Activated CD4-positive, alpha-beta T cell treated with anti-CD3 and anti-CD28 coated beads, Interleukin-2, amount 10 ng/mL, durations not matched to agents 24 days and 14 days (primary cell): ENCODE measurements around the gene C8B. TPM values are rescaled to one million over a fixed set of nuclear protein-coding genes. Genes with fewer than 3 reads are reported as not detected.

ENCODE experiments used
- DNase-seq: peaks from one replicate; pipeline ENCODE4 v3.0.0; 2022
- H3K27ac Mint-ChIP-seq: one replicate; pipeline ENCODE4 v1.8.0; 2022; ENCODE audit warnings: mild to moderate bottlenecking, mixed read lengths
- H3K27me3 Mint-ChIP-seq: one replicate; pipeline ENCODE4 v1.8.0; 2022; ENCODE audit warnings: mixed read lengths
- H3K36me3 Mint-ChIP-seq: one replicate; pipeline ENCODE4 v1.8.0; 2022; ENCODE audit warnings: low read depth, mild to moderate bottlenecking, mixed read lengths
- H3K4me1 Mint-ChIP-seq: one replicate; pipeline ENCODE4 v1.8.0; 2021; ENCODE audit warnings: mixed read lengths
- H3K4me3 Mint-ChIP-seq: one replicate; pipeline ENCODE4 v1.8.0; 2022; ENCODE audit warnings: mild to moderate bottlenecking, moderate library complexity, mixed read lengths
- H3K9me3 Mint-ChIP-seq: one replicate; pipeline ENCODE4 v1.8.0; 2021; ENCODE audit warnings: mixed read lengths
- intact Hi-C: fragments of 100-400 bp; cut with micrococcal nuclease; formaldehyde crosslinking; loops from one replicate; pipeline ENCODE4 v1.15.1; 2023
- total RNA-seq: library from RNA; stranded (reverse); gene quantifications from 2 replicates; pipeline ENCODE4 v1.2.3, GENCODE V29; 2022

Gene C8B
- total RNA-seq, 1 donor from 2014 or later = not detected

- Mint-ChIP-seq H3K27me3 (no peaks in the 10 kb centered on the region), H3K36me3 (no peaks in the 10 kb centered on the region), H3K27ac (no peak overlapping the region), H3K4me3 (no peak overlapping the region), H3K4me1 (no peaks in the 10 kb centered on the region), H3K9me3 (no peaks in the 10 kb centered on the region)
- no peak for DNase-seq
- intact Hi-C loops = no loop called here
Measured at GRCh38 chr1:56931686-56932085, 34.1 kb downstream of the C8B start.

GRCh38 chr1:56931211-56931610, 34.6 kb downstream of the C8B start:
- Mint-ChIP-seq H3K27ac (no peak overlapping the region), H3K9me3 (no peaks in the 10 kb centered on the region), H3K4me3 (no peak overlapping the region), H3K4me1 (no peaks in the 10 kb centered on the region), H3K27me3 (no peaks in the 10 kb centered on the region), H3K36me3 (no peaks in the 10 kb centered on the region)
- intact Hi-C loops = no loop called here
- DNase-seq = no peak

- no peaks in the 10 kb centered on the region for H3K27me3 Mint-ChIP-seq
- no peak overlapping the region for H3K4me3 Mint-ChIP-seq
- no peak for DNase-seq
- no peak overlapping the region for H3K27ac Mint-ChIP-seq
- no peaks in the 10 kb centered on the region for H3K9me3 Mint-ChIP-seq
- H3K4me1 Mint-ChIP-seq = no peaks in the 10 kb centered on the region
- no peaks in the 10 kb centered on the region for H3K36me3 Mint-ChIP-seq
- intact Hi-C loops = no loop called here
Measured at GRCh38 chr1:56929492-56929891, 36.3 kb downstream of the C8B start.

- Mint-ChIP-seq H3K9me3 (no peaks in the 10 kb centered on the region), H3K4me1 (no peaks in the 10 kb centered on the region), H3K27ac (no peak overlapping the region), H3K36me3 (no peaks in the 10 kb centered on the region), H3K27me3 (no peaks in the 10 kb centered on the region), H3K4me3 (no peak overlapping the region)
- DNase-seq = no peak
- intact Hi-C loops = no loop called here
Measured at GRCh38 chr1:56927986-56928385, 37.8 kb downstream of the C8B start.

GRCh38 chr1:56927171-56927570, 38.6 kb downstream of the C8B start:
- H3K9me3 Mint-ChIP-seq = no peaks in the 10 kb centered on the region
- no peaks in the 10 kb centered on the region for H3K27me3 Mint-ChIP-seq
- H3K4me3 Mint-ChIP-seq = no peak overlapping the region
- intact Hi-C loops = no loop called here
- no peak overlapping the region for H3K27ac Mint-ChIP-seq
- no peaks in the 10 kb centered on the region for H3K4me1 Mint-ChIP-seq
- no peak for DNase-seq
- no peaks in the 10 kb centered on the region for H3K36me3 Mint-ChIP-seq

- Mint-ChIP-seq H3K27ac (no peak overlapping the region), H3K9me3 (no peaks in the 10 kb centered on the region), H3K4me3 (no peak overlapping the region), H3K4me1 (no peaks in the 10 kb centered on the region), H3K27me3 (no peaks in the 10 kb centered on the region), H3K36me3 (no peaks in the 10 kb centered on the region)
- DNase-seq = no peak
- intact Hi-C loops = no loop called here
Measured at GRCh38 chr1:56925193-56925592, 40.6 kb downstream of the C8B start.

- no peak for DNase-seq
- no peaks in the 10 kb centered on the region for H3K27me3 Mint-ChIP-seq
- intact Hi-C loops = no loop called here
Measured at GRCh38 chr1:56924116-56924515, 41.7 kb downstream of the C8B start.

GRCh38 chr1:56923201-56923600, 42.6 kb downstream of the C8B start:
- Mint-ChIP-seq H3K4me1 (no peaks in the 10 kb centered on the region), H3K9me3 (no peaks in the 10 kb centered on the region), H3K36me3 (no peaks in the 10 kb centered on the region), H3K4me3 (no peak overlapping the region), H3K27ac (no peak overlapping the region), H3K27me3 (no peaks in the 10 kb centered on the region)
- DNase-seq = no peak
- intact Hi-C loops = no loop called here

More at GRCh38 chr1:56924116-56924515, 41.7 kb downstream of the C8B start:
- H3K27ac Mint-ChIP-seq = no peak overlapping the region
- H3K4me3 Mint-ChIP-seq = no peak overlapping the region
- no peaks in the 10 kb centered on the region for H3K9me3 Mint-ChIP-seq
- H3K36me3 Mint-ChIP-seq = no peaks in the 10 kb centered on the region
- no peaks in the 10 kb centered on the region for H3K4me1 Mint-ChIP-seq

- H3K27me3 Mint-ChIP-seq = no peaks in the 10 kb centered on the region
- H3K4me3 Mint-ChIP-seq = no peak overlapping the region
- no peak for DNase-seq
- H3K36me3 Mint-ChIP-seq = no peaks in the 10 kb centered on the region
- no peak overlapping the region for H3K27ac Mint-ChIP-seq
- H3K4me1 Mint-ChIP-seq = no peaks in the 10 kb centered on the region
- intact Hi-C loops = no loop called here
- H3K9me3 Mint-ChIP-seq = no peaks in the 10 kb centered on the region
Measured at GRCh38 chr1:56922507-56922906, 43.3 kb downstream of the C8B start.

- intact Hi-C loops = no loop called here
- Mint-ChIP-seq H3K9me3 (no peaks in the 10 kb centered on the region), H3K27me3 (no peaks in the 10 kb centered on the region), H3K4me1 (no peaks in the 10 kb centered on the region), H3K36me3 (no peaks in the 10 kb centered on the region), H3K4me3 (no peak overlapping the region), H3K27ac (no peak overlapping the region)
- DNase-seq = no peak
Measured at GRCh38 chr1:56922070-56922469, 43.7 kb downstream of the C8B start.

GRCh38 chr1:56921479-56921878, 44.3 kb downstream of the C8B start:
- Mint-ChIP-seq H3K36me3 (no peaks in the 10 kb centered on the region), H3K4me1 (no peaks in the 10 kb centered on the region)

GRCh38 chr1:56920591-56921001, 45.2 kb downstream of the C8B start:
- intact Hi-C loops = no loop called here
- no peak for DNase-seq
- no peak overlapping the region for H3K27ac Mint-ChIP-seq
- H3K9me3 Mint-ChIP-seq = no peaks in the 10 kb centered on the region
- no peak overlapping the region for H3K4me3 Mint-ChIP-seq
- H3K27me3 Mint-ChIP-seq = no peaks in the 10 kb centered on the region
- no peaks in the 10 kb centered on the region for H3K36me3 Mint-ChIP-seq
- no peaks in the 10 kb centered on the region for H3K4me1 Mint-ChIP-seq

More at GRCh38 chr1:56921479-56921878, 44.3 kb downstream of the C8B start:
- H3K27ac Mint-ChIP-seq = no peak overlapping the region
- DNase-seq = no peak
- intact Hi-C loops = no loop called here
- no peaks in the 10 kb centered on the region for H3K27me3 Mint-ChIP-seq
- no peak overlapping the region for H3K4me3 Mint-ChIP-seq
- H3K9me3 Mint-ChIP-seq = no peaks in the 10 kb centered on the region

- Mint-ChIP-seq H3K4me3 (no peak overlapping the region), H3K27ac (no peak overlapping the region), H3K27me3 (no peaks in the 10 kb centered on the region), H3K4me1 (no peaks in the 10 kb centered on the region), H3K36me3 (no peaks in the 10 kb centered on the region), H3K9me3 (no peaks in the 10 kb centered on the region)
- DNase-seq = no peak
- intact Hi-C loops = no loop called here
Measured at GRCh38 chr1:56917356-56917755, 48.5 kb downstream of the C8B start.

GRCh38 chr1:56916630-56917029, 49.2 kb downstream of the C8B start:
- H3K4me3 Mint-ChIP-seq = no peak overlapping the region
- H3K9me3 Mint-ChIP-seq = no peaks in the 10 kb centered on the region
- no peak for DNase-seq
- no peaks in the 10 kb centered on the region for H3K27me3 Mint-ChIP-seq
- H3K27ac Mint-ChIP-seq = no peak overlapping the region
- intact Hi-C loops = no loop called here
- H3K4me1 Mint-ChIP-seq = no peaks in the 10 kb centered on the region
- H3K36me3 Mint-ChIP-seq = no peaks in the 10 kb centered on the region

- intact Hi-C loops = no loop called here
- no peak for DNase-seq
- Mint-ChIP-seq H3K4me1 (no peaks in the 10 kb centered on the region), H3K27ac (no peak overlapping the region), H3K27me3 (no peaks in the 10 kb centered on the region), H3K9me3 (no peaks in the 10 kb centered on the region), H3K36me3 (no peaks in the 10 kb centered on the region), H3K4me3 (no peak overlapping the region)
Measured at GRCh38 chr1:56915960-56916359, 49.9 kb downstream of the C8B start.
